ENCODE results near the gene PEAK1.

GRCh38 chr15:77400258-77400657 is 19.6 kb downstream of the PEAK1 start:
- no peak for TF ChIP-seq CTCF (IDR thresholded peaks at IDR 0.05; ENCODE audit: insufficient read depth, low read length, poor library complexity, severe bottlenecking)
- TF ChIP-seq EZH2phosphoT487 (conservative IDR thresholded peaks at IDR 0.05; ENCODE audit: low read length) = no peak

Measured in SU-DHL-6 (cell line).